Stimulated activated CD4-positive, alpha-beta T cell treated with anti-CD3 and anti-CD28 coated beads, Interleukin-15, amount 100 ng/mL, for 1 hour (primary cell): Measurements from ENCODE around the gene CCDC149.

Source experiments
- DNase-seq, 2 donors: peaks; one replicate each; pipeline ENCODE4 v3.0.0-alpha.2; 2020; ENCODE audit warnings: low read depth in 1 of 2, low spot score in 1 of 2

CCDC149 gene

GRCh38 chr4:24778464-24779225, 134.2 kb downstream of the CCDC149 start:
- no peak for DNase-seq

DNA sequence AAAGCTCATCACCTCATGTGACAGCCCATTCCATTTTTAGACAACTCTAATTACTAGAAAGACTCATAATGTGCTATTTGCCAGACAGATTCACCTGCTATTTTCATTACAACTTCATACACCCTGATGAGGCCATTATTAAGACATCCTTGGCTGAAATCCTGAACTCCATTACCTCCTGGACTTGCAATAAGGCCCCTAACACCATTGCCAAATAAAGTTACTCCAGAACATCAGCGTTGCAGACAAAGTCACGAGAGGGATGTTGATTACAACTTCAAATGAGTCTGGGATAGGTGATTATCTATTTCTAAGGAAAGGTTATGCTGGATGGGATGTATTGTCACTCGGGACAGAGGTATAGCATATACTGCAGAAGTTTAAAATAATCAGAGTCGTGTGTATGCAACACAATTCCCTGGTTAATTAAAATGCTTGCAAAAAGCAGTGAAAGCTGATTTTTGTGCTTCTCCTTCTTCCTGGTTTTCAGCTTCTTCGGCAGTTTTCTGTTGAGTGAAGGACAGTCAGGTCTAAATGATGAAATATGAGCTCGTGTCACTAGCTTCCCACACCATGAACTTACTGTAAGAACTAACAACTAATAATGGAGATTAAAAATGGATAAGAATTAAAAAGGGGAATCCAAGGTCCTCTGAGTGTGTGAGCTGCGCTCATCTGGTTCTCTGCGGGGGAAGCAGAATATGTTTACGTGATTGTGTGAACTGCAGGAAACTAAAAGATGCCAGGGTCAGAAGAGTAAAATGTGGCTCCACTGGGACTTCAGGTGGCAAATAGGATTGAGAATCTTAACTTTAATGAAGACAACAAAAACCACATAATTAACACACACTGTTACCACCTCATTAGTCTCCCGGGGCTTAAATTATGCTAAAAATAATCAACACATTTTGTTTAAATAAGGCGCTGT, 135.0 kb downstream of the CCDC149 start:
- no peak for DNase-seq

- no peak for DNase-seq
Observed at GRCh38 chr4:24775750-24776149, 137.1 kb downstream of the CCDC149 start.

DNA sequence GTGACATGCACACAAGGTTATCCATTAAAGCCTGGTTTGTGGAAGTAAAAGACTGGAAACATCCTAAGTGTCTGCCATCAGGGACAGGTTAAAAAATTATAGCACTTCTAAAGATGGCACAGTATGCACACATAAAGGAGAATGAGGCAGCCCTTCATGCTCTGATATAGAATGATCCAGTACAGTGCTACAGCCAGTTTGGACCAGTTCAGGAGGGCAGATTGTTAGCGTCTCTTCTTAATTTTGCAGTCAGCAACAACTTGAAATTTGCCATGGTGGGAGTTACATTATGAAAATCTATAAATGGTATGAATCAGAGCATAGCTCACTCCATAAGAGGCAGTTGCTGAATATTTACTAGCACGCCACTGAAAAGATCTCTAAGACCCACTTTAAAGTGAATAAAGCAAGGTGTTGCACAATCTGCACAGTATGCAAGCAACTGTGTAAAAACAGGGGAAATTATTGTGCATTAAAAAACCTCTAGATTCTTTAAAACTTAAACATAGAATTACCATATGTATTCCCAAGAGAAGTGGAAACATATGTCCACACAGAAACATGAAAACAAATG, 137.7 kb downstream of the CCDC149 start:
- DNase-seq, result no peak

DNA sequence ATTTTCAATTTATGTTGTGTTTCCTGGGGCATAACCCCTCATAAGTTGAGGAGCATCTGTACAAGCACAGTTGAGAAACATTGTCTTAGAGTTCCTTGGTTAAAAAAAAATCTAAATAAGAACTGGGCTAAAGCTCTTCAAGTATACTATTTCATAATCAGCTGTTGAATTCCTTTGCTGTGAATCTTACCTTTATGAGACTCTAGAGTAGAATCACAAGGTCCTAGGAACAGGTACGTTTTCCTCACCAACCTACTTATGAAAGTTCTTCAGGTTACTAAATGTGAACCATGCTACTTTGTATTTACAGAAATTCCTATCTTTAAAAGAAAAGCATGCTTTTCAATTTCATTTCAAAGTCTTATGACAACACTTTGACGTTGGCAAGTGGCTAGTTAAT, 138.4 kb downstream of the CCDC149 start:
- DNase-seq, result no peak

GRCh38 chr4:24772952-24773351, 139.9 kb downstream of the CCDC149 start:
- no peak for DNase-seq

DNA sequence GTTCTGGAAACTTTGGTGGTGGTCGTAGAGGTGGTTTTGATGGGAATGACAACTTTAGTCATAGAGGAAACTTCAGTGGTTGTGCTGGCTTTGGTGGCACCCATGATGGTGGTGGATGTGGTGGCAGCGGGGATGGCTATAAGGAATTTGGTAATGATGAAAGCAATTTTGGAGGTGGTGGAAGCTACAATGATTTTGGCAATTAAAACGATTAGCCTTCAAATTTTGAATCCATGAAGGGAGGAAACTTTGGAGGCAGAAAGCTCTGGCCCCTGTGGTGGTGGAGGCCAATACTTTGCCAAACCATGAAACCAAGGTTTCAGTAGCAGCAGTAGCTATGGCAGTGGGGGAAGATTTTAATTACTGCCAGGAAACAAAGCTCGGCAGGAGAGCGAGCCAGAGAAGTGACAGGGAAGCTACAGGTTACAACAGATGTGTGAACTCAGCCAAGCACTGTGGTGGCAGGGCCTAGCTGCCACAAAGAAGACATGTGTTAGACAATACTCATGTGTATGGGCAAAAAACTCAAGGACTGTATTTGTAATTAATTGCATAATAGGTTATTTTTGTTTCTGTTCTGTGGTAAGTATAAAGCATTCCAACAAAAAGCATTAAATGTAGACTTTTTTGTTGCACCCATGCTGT, 140.7 kb downstream of the CCDC149 start:
- DNase-seq, result no peak

DNA sequence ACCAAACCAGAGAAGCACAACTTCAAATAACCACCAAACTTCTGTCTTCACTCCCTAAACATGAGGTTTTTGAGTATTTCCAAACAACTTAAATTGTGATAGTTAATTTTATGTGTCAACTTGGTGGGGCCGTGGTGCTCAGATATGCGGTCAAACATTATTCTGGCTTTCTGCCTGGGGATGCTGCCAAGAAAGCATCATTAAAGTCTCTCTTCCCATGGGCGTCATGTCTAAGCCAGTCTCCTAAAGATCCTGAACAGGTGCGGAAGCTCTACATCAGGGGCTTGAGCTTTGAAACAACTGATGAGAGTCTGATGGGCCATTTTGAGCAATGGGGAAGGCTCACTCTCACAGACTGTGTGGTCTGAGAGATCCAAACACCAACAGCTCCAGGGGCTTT, 141.6 kb downstream of the CCDC149 start:
- no peak for DNase-seq

DNA sequence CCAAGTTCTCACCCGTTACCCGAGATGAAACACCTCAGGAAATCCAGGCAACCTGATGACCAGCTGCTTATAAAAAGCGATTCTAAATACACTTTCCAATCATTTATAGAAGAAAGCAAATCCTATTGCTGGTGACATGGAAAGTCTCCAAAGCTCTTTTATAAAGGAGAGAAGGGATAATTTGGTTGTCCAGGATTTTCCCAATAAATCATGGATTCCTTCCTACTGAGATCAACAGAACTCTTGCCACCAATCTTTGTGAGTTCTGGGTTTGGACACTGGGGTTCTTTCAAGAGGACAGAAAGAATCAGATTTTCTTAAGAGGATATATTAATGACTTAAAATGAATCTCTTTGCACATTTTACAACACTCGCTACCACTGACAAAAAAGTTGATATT, 142.2 kb downstream of the CCDC149 start:
- no peak for DNase-seq

GRCh38 chr4:24770032-24770584, 142.7 kb downstream of the CCDC149 start:
- no peak for DNase-seq

- no peak for DNase-seq
Observed at GRCh38 chr4:24769571-24769970, 143.3 kb downstream of the CCDC149 start.

GRCh38 chr4:24768604-24769003, 144.2 kb downstream of the CCDC149 start:
- no peak for DNase-seq

- no peak for DNase-seq
Observed at GRCh38 chr4:24768006-24768405, 144.8 kb downstream of the CCDC149 start.

DNA sequence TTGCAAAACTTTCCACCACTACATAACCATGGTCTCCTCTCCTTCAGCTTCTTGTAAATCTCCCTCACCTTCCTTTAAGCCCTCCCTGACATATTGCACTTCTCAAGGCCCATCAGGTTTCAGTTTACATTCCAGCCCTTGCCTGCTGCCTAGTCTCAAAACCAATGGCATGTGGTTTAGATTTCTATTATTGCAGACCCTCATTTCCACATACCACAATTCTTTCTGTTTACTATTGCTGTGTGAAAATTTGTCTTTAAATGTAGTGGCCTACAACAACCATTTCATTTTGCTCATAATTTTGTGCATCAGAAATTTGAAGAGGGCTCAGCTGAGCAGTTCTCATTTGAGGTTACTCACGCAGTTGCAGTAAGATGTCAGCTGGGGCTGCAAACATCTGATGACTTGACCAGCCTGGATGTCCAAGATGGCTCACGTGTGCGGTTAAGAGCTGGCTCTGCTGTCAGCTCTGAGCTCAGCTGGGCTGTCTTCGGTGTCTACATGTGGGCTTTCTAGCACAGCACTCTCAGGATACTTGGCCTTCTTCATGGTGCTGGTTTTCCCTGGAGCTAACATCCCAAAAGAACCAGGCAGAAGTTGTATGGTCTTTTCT, 147.4 kb downstream of the CCDC149 start:
- DNase-seq, result no peak

GRCh38 chr4:24764345-24764744, 148.5 kb downstream of the CCDC149 start:
- no peak for DNase-seq

GRCh38 chr4:24763631-24764297, 149.1 kb downstream of the CCDC149 start:
- no peak for DNase-seq
